Measurements from ENCODE around the gene ALKBH8.

ALKBH8 gene

DNA sequence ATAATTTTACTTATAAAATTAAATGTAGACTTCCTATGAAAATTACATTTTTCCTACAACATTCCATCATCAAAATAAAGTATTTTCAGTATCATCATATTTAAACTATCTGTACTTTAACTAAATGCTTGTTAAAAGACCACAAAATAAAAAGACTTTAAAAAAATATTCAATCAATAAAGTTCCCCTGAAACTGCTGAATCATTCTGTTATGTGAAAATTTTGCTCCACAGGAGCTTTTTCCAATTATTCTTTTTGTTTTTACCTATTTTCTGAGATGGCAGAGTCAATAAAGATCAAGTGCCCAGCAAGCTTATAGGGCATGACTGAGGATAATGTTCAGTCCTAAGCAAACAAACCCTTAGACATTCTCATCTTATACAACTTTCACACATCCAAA, 27.3 kb downstream of the ALKBH8 start:
- TF ChIP-seq, protein P1, sequence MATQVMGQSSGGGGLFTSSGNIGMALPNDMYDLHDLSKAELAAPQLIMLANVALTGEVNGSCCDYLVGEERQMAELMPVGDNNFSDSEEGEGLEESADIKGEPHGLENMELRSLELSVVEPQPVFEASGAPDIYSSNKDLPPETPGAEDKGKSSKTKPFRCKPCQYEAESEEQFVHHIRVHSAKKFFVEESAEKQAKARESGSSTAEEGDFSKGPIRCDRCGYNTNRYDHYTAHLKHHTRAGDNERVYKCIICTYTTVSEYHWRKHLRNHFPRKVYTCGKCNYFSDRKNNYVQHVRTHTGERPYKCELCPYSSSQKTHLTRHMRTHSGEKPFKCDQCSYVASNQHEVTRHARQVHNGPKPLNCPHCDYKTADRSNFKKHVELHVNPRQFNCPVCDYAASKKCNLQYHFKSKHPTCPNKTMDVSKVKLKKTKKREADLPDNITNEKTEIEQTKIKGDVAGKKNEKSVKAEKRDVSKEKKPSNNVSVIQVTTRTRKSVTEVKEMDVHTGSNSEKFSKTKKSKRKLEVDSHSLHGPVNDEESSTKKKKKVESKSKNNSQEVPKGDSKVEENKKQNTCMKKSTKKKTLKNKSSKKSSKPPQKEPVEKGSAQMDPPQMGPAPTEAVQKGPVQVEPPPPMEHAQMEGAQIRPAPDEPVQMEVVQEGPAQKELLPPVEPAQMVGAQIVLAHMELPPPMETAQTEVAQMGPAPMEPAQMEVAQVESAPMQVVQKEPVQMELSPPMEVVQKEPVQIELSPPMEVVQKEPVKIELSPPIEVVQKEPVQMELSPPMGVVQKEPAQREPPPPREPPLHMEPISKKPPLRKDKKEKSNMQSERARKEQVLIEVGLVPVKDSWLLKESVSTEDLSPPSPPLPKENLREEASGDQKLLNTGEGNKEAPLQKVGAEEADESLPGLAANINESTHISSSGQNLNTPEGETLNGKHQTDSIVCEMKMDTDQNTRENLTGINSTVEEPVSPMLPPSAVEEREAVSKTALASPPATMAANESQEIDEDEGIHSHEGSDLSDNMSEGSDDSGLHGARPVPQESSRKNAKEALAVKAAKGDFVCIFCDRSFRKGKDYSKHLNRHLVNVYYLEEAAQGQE (IDR thresholded peaks at IDR 0.05; ENCODE audit: insufficient read depth in 1 of 2, low read depth in 2 of 2, low read length in 2 of 2), result no peak
- TF ChIP-seq SIN3A (IDR thresholded peaks at IDR 0.05; ENCODE audit: borderline replicate concordance, insufficient read depth, low read length) (no peak), FOXP2 (optimal IDR thresholded peaks at IDR 0.05; ENCODE audit: borderline replicate concordance, extremely low read depth, extremely low read length, insufficient read depth) (no peak), TAF1 (IDR thresholded peaks at IDR 0.05; ENCODE audit: borderline replicate concordance, insufficient read depth, low read length) (no peak), POLR2AphosphoS5 (IDR thresholded peaks at IDR 0.05; ENCODE audit: low read depth, low read length) (no peak)

- TF ChIP-seq TAF1 (IDR thresholded peaks at IDR 0.05; ENCODE audit: borderline replicate concordance, insufficient read depth, low read length), result no peak
- TF ChIP-seq, protein P1 (IDR thresholded peaks at IDR 0.05; ENCODE audit: insufficient read depth in 1 of 2, low read depth in 2 of 2, low read length in 2 of 2), result no peak
- TF ChIP-seq SIN3A (IDR thresholded peaks at IDR 0.05; ENCODE audit: borderline replicate concordance, insufficient read depth, low read length), result no peak
- TF ChIP-seq POLR2AphosphoS5 (IDR thresholded peaks at IDR 0.05; ENCODE audit: low read depth, low read length), result no peak
- TF ChIP-seq FOXP2 (optimal IDR thresholded peaks at IDR 0.05; ENCODE audit: borderline replicate concordance, extremely low read depth, extremely low read length, insufficient read depth), result no peak
Observed at GRCh38 chr11:107526197-107526596, 39.3 kb downstream of the ALKBH8 start.

DNA sequence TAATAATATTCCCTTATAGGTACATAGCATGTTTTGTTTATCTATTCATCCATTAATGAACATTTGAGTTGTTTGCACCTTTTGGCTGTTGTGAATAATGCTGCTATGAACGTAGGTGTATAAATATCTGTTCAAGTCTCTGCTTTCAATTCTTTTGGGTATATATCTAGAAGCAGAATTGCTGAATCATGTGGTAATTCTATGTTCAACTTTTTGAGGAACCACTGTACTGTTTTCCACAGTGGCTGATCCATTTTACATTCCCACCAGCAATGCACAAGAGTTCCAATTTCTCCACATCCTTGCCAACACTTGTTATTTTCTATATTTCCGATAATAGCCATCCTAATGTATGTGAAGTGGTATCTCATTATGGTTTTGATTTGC, 56.7 kb downstream of the ALKBH8 start:
- TF ChIP-seq SIN3A (IDR thresholded peaks at IDR 0.05; ENCODE audit: borderline replicate concordance, insufficient read depth, low read length), result no peak
- no peak for TF ChIP-seq FOXP2 (optimal IDR thresholded peaks at IDR 0.05; ENCODE audit: borderline replicate concordance, extremely low read depth, extremely low read length, insufficient read depth)
- TF ChIP-seq, protein P1 (IDR thresholded peaks at IDR 0.05; ENCODE audit: insufficient read depth in 1 of 2, low read depth in 2 of 2, low read length in 2 of 2), result no peak

- TF ChIP-seq SIN3A (IDR thresholded peaks at IDR 0.05; ENCODE audit: borderline replicate concordance, insufficient read depth, low read length), result no peak
- TF ChIP-seq TAF1 (IDR thresholded peaks at IDR 0.05; ENCODE audit: borderline replicate concordance, insufficient read depth, low read length), result no peak
- TF ChIP-seq POLR2AphosphoS5 (IDR thresholded peaks at IDR 0.05; ENCODE audit: low read depth, low read length), result no peak
- TF ChIP-seq FOXP2 (optimal IDR thresholded peaks at IDR 0.05; ENCODE audit: borderline replicate concordance, extremely low read depth, extremely low read length, insufficient read depth), result no peak
- TF ChIP-seq, protein P1 (IDR thresholded peaks at IDR 0.05; ENCODE audit: insufficient read depth in 1 of 2, low read depth in 2 of 2, low read length in 2 of 2), result no peak
Observed at GRCh38 chr11:107508201-107508857, 57.2 kb downstream of the ALKBH8 start.

All from PFSK-1 (cell line).